HepG2 (cell line): ENCODE results near the gene WDHD1. TPM values are rescaled to one million over a fixed set of nuclear protein-coding genes. Genes with fewer than 3 reads are reported as not detected.
A peak's percentile ranks its signal among the peaks of the same experiment; 100 is the strongest.
"Not testable (repeated sequence)": the region's sequence is repeated elsewhere in the genome, so short reads cannot be mapped to it uniquely, and the experiment has no call there.

ENCODE experiments used
- ATAC-seq: fragments of 200-7000 bp; cut with Tn5 transposase; 3 replicates; pipeline ENCODE4 v1.9.1; 2020; ENCODE audit warnings: mild to moderate bottlenecking, moderate library complexity
- BruUV-seq: library from RNA; stranded (reverse); fragments of 400-500 nt; replicated peaks from 2 replicates; lab custom pipeline; 2021; lab: Mats Ljungman, UMichigan
- CTCF ChIA-PET: fragments of 300-600 bp; formaldehyde crosslinking; extraction: SDS; loops from one replicate; lab custom pipeline; 2021; ENCODE audit warnings: low total read pairs, inconsistent platforms, low intra/inter-chr PET ratio; lab: Yijun Ruan, JAX
- POLR2A ChIA-PET: fragments of 350-600 bp; sonication (Branson Sonifier 250); formaldehyde crosslinking; loops from one replicate; lab custom pipeline; 2020; ENCODE audit warnings: antibody characterized with exemption, inconsistent platforms; lab: Yijun Ruan, JAX
- DNase-seq: peaks from one replicate; pipeline ENCODE4 v3.0.0-alpha.2; 2015; ENCODE audit warnings: low spot score
- FAIRE-seq: peaks from 3 replicates; lab custom pipeline; 2011; peaks lifted over from hg19 to GRCh38; lab: Jason Lieb, UNC
- H2AFZ ChIP-seq: one replicate; pipeline ENCODE4 v1.6.1; 2011; ENCODE audit warnings: low read length, inconsistent platforms
- H3K27ac ChIP-seq: fragments of 300-600 bp; 3 replicates; pipeline ENCODE4 v1.8.0; 2011; ENCODE audit warnings: mixed run types, mild to moderate bottlenecking, mixed read lengths, low read length, inconsistent platforms; ENCODE audit not compliant: insufficient read depth; ENCODE audit errors: extremely low read length
- H3K27me3 ChIP-seq, 2 experiments: fragments of 200-600 bp in 1 of 2; 2 replicates in 1 of 2; 3 replicates in 1 of 2; pipeline versions ENCODE4 v1.6.0 to v1.8.0; 2011; ENCODE audit warnings: low read length in 2 of 2, mild to moderate bottlenecking in 2 of 2, moderate library complexity in 2 of 2, inconsistent platforms in 1 of 2; ENCODE audit not compliant: insufficient read depth in 2 of 2, control insufficient read depth in 1 of 2
- H3K36me3 ChIP-seq, 2 experiments: fragments of 200-600 bp in 1 of 2; replicated peaks in 1 of 2; 2 replicates in 1 of 2; 3 replicates in 1 of 2; pipeline versions ENCODE4 v1.5.1 to v1.8.0; 2011; ENCODE audit warnings: low read length in 2 of 2, inconsistent platforms in 1 of 2; ENCODE audit not compliant: insufficient read depth in 2 of 2, control insufficient read depth in 1 of 2
- H3K4me1 ChIP-seq: 2 replicates; pipeline ENCODE4 v1.5.1; 2012; ENCODE audit warnings: low read length, inconsistent platforms; ENCODE audit not compliant: insufficient read depth
- H3K4me2 ChIP-seq: 2 replicates; pipeline ENCODE4 v1.6.0; 2011; ENCODE audit warnings: low read depth, low read length, inconsistent platforms
- H3K4me3 ChIP-seq, 3 experiments: fragments of 200-600 bp in 1 of 3; sonication (generic), shearing (Covaris generic) in 1 of 3; replicated peaks in 1 of 3; 2 replicates each; pipeline ENCODE4 v1.5.1; 2011 to 2016; ENCODE audit warnings: low read length in 3 of 3, inconsistent platforms in 2 of 3, low read depth in 2 of 3, mild to moderate bottlenecking in 2 of 3, control low read depth in 1 of 3, mixed read lengths in 1 of 3; ENCODE audit not compliant: insufficient read depth in 1 of 3
- H3K79me2 ChIP-seq: one replicate; pipeline ENCODE4 v1.6.1; 2011; ENCODE audit warnings: low read length, inconsistent platforms; ENCODE audit not compliant: insufficient read depth
- H3K9ac ChIP-seq: 2 replicates; pipeline ENCODE4 v1.6.0; 2011; ENCODE audit warnings: mild to moderate bottlenecking, low read depth, low read length, inconsistent platforms; ENCODE audit not compliant: insufficient read depth
- H3K9me3 ChIP-seq: 2 replicates; pipeline ENCODE4 v1.5.1; 2012; ENCODE audit warnings: mild to moderate bottlenecking, low read length
- H4K20me1 ChIP-seq: 2 replicates; pipeline ENCODE4 v1.6.0; 2011; ENCODE audit warnings: inconsistent platforms, mild to moderate bottlenecking, low read length, moderate library complexity; ENCODE audit not compliant: insufficient read depth
- HNRNPH1 ChIP-seq: fragments of 200-400 bp; formaldehyde crosslinking; optimal IDR thresholded peaks from 2 replicates; pipeline ENCODE3; 2017; ENCODE audit warnings: mild to moderate bottlenecking, low read depth, low read length
- MBNL3 ChIP-seq: fragments of 250-450 bp; sonication (Bioruptor Pico); conservative IDR thresholded peaks from 2 replicates; pipeline ENCODE4 v1.8.0; 2022; ENCODE audit warnings: mild to moderate bottlenecking, inconsistent platforms
- NFE2 ChIP-seq: sonication (generic); formaldehyde crosslinking; IDR thresholded peaks from 2 replicates; pipeline ENCODE4 v1.4.0; 2020; ENCODE audit warnings: missing genetic modification reagents
- POLR2AphosphoS2 ChIP-seq: IDR thresholded peaks from 2 replicates; pipeline ENCODE4 v1.6.1; 2011; ENCODE audit warnings: low read depth, low read length, improper control_type of control experiment
- RBM22 ChIP-seq: fragments of 200-400 bp; formaldehyde crosslinking; optimal IDR thresholded peaks from 2 replicates; pipeline ENCODE3; 2017; ENCODE audit warnings: mild to moderate bottlenecking, low read length, moderate library complexity
- SNRNP70 ChIP-seq: fragments of 200-400 bp; formaldehyde crosslinking; IDR thresholded peaks from 2 replicates; pipeline ENCODE4 v1.6.1; 2017; ENCODE audit warnings: mild to moderate bottlenecking, low read depth, low read length, moderate library complexity
- ZFP82 ChIP-seq: sonication (generic); formaldehyde crosslinking; IDR thresholded peaks from 2 replicates; pipeline ENCODE4 v1.5.1; 2020; ENCODE audit warnings: mild to moderate bottlenecking, missing genetic modification reagents, borderline replicate concordance
- ZNF841 ChIP-seq: sonication (generic); formaldehyde crosslinking; IDR thresholded peaks from 2 replicates; pipeline ENCODE4 v1.8.1; 2023; ENCODE audit warnings: missing genetic modification reagents, borderline replicate concordance
- WGBS: methylation state at CpG from one replicate; pipeline ENCODE4 v1.1.6; 2017; ENCODE audit warnings: low lambda C conversion rate; 5-methylcytosine and 5-hydroxymethylcytosine counted together
- in situ Hi-C: cut with HindIII; loops from 2 replicates; pipeline ENCODE4 v1.10.0; 2017; ENCODE audit warnings: low pct_unique_long_range_greater_than_20kb; ENCODE audit not compliant: extremely low pct_ligation_motif_present
- intact Hi-C: fragments of 100-400 bp; cut with micrococcal nuclease; formaldehyde crosslinking; loops from one replicate; pipeline ENCODE4 v1.10.0; 2022; ENCODE audit not compliant: unreplicated experiment
- polyA plus RNA-seq, 8 experiments: library from polyadenylated mRNA; depleted of rRNA in 3 of 8; stranded (reverse) in 7 of 8; unstranded in 1 of 8; fragments of >200 nt; fragmentation: Illumina TruSeq in 4 of 8; extraction: Trizol in 4 of 8; gene quantifications; 2 replicates each; pipeline versions ENCODE4 v1.2.1 to v1.2.3, GENCODE V29; 2011 to 2016; ENCODE audit warnings: low read depth in 4 of 8, missing spikeins in 1 of 8, mixed read lengths in 1 of 8; ENCODE audit not compliant: insufficient read depth in 1 of 8
- total RNA-seq, 5 experiments: library from RNA; depleted of rRNA; stranded (reverse); fragments of >200 nt; fragmentation: Illumina TruSeq; extraction: Trizol; gene quantifications; 2 replicates each; pipeline ENCODE4 v1.2.3, GENCODE V29; 2016; ENCODE audit warnings: low read depth in 1 of 5
- TF ChIP-seq, protein P1 (sequence below): sonication (generic); formaldehyde crosslinking; conservative IDR thresholded peaks from 2 replicates; pipeline ENCODE4 v1.8.0; 2022; ENCODE audit warnings: missing genetic modification reagents
- TF ChIP-seq, protein P2 (sequence below): sonication (generic); formaldehyde crosslinking; IDR thresholded peaks from 2 replicates; pipeline ENCODE4 v1.4.0; 2020; ENCODE audit warnings: missing genetic modification reagents

The WDHD1 gene
- total and polyA plus RNA-seq, 2 of the 13 experiments (the other 11 are each of a cell fraction or from before 2014, with no cell fraction given): 5.5 to 27.5 TPM

DNA sequence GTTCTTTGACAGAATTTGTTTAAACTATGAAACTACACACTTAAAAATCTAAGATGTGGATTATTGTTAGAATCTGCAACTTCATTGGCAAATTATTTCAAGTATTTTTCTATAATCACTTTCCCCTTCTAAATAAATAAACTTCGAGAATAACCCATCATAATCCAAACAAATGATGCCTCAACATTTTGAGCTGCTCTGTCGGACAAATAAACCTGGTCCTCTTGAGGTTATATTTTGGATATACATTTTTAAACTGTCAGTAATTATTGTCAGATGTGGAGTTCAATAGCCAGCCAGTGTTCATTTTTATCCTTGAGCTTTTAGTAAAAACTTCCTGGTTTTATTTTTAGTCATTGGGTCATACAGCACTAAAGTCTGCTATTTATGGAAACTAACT, 38.0 kb upstream of the WDHD1 start:
- Histone ChIP-seq H3K79me2 (peaks cover 23% of the 10 kb centered on the region), H3K36me3 (peaks cover 10 to 37% of the 10 kb centered on the region in 2 experiments)
- POLR2A ChIA-PET, CTCF ChIA-PET, intact Hi-C loops, H3K4me3 ChIP-seq, H3K4me1 ChIP-seq, H4K20me1 ChIP-seq, in situ Hi-C loops, H2AFZ ChIP-seq, H3K4me2 ChIP-seq, ATAC-seq, H3K27me3 ChIP-seq, H3K27ac ChIP-seq, H3K9me3 ChIP-seq, FAIRE-seq, DNase-seq, H3K9ac ChIP-seq: not testable (repeated sequence)
- WGBS: 96% methylated on average over 2 of the region's 2 CpGs
- BruUV-seq: TSS peak; percentile 20

DNA sequence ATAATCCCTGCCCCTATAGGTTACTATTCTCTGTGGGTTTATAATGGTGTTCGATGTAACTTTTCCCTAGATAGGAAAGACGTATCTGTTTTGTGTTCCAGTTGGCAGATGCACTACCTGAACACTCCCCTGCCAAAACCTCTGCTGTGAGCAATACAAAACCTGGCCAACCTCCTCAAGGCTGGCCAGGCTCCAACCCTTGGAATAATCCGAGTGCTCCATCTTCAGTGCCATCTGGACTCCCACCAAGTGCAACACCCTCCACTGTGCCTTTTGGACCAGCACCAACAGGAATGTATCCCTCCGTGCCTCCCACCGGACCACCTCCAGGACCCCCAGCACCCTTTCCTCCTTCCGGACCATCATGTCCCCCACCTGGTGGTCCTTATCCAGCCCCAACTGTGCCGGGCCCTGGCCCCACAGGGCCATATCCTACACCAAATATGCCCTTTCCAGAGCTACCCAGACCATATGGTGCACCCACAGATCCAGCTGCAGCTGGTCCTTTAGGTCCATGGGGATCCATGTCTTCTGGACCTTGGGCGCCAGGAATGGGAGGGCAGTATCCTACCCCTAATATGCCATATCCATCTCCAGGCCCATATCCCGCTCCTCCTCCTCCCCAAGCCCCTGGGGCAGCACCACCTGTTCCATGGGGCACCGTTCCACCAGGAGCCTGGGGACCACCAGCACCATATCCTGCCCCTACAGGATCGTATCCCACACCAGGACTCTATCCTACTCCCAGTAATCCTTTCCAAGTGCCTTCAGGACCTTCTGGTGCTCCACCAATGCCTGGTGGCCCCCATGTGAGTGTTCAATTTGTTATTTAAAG, 35.8 kb upstream of the WDHD1 start:
- WGBS: 97% methylated on average over 11 of the region's 11 CpGs
- POLR2A ChIA-PET: no interaction called here
- Histone ChIP-seq H3K4me2 (no peak overlapping the region), H3K9me3 (no peaks in the 10 kb centered on the region), H3K36me3 (peaks cover 10 to 39% of the 10 kb centered on the region in 2 experiments), H3K79me2 (peaks cover 43% of the 10 kb centered on the region), H3K9ac (no peak overlapping the region), H3K4me3 (no peak overlapping the region), H3K27me3 (no peaks in the 10 kb centered on the region), H3K4me1 (peaks cover 20% of the 10 kb centered on the region), H4K20me1 (0 out of 2 replicates have a peak, but pooled peaks cover 5% of the 10 kb centered on the region), H3K27ac (no peak overlapping the region), H2AFZ (no peak overlapping the region)
- DNase-seq (no peak), FAIRE-seq (no peak), ATAC-seq (no peak; the same call in 2 of the 3 replicates)
- in situ Hi-C loops (no loop called here), intact Hi-C loops (no loop called here)
- no TSS peak for BruUV-seq
- CTCF ChIA-PET: no interaction called here
- TF ChIP-seq, protein P1, sequence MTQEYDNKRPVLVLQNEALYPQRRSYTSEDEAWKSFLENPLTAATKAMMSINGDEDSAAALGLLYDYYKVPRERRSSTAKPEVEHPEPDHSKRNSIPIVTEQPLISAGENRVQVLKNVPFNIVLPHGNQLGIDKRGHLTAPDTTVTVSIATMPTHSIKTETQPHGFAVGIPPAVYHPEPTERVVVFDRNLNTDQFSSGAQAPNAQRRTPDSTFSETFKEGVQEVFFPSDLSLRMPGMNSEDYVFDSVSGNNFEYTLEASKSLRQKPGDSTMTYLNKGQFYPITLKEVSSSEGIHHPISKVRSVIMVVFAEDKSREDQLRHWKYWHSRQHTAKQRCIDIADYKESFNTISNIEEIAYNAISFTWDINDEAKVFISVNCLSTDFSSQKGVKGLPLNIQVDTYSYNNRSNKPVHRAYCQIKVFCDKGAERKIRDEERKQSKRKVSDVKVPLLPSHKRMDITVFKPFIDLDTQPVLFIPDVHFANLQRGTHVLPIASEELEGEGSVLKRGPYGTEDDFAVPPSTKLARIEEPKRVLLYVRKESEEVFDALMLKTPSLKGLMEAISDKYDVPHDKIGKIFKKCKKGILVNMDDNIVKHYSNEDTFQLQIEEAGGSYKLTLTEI: no peak
- TF ChIP-seq HNRNPH1: no peak
- TF ChIP-seq NFE2 (CRISPR knock-in tag): no peak
- TF ChIP-seq ZFP82 (CRISPR knock-in tag): no peak
- no peak for TF ChIP-seq MBNL3 (CRISPR knock-in tag)
- no peak for TF ChIP-seq SNRNP70
- TF ChIP-seq POLR2AphosphoS2: peak; percentile 77; the same call in 1 of the 2 replicates
- peak; percentile 42 for TF ChIP-seq RBM22
- TF ChIP-seq, protein P2, sequence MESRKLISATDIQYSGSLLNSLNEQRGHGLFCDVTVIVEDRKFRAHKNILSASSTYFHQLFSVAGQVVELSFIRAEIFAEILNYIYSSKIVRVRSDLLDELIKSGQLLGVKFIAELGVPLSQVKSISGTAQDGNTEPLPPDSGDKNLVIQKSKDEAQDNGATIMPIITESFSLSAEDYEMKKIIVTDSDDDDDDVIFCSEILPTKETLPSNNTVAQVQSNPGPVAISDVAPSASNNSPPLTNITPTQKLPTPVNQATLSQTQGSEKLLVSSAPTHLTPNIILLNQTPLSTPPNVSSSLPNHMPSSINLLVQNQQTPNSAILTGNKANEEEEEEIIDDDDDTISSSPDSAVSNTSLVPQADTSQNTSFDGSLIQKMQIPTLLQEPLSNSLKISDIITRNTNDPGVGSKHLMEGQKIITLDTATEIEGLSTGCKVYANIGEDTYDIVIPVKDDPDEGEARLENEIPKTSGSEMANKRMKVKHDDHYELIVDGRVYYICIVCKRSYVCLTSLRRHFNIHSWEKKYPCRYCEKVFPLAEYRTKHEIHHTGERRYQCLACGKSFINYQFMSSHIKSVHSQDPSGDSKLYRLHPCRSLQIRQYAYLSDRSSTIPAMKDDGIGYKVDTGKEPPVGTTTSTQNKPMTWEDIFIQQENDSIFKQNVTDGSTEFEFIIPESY (CRISPR knock-in tag): no peak
- no peak for TF ChIP-seq ZNF841 (CRISPR knock-in tag)
